CD8-positive, alpha-beta memory T cell (primary cell): ENCODE results near the gene AOAH. TPM values are rescaled to one million over a fixed set of nuclear protein-coding genes. Genes with fewer than 3 reads are reported as not detected.

Source experiments
- CTCF ChIA-PET: fragments of 350-600 bp; sonication (Branson Sonifier 250); formaldehyde crosslinking; loops from one replicate; lab custom pipeline; 2021; ENCODE audit warnings: antibody characterized with exemption; lab: Charles Lee
- POLR2A ChIA-PET: fragments of 350-600 bp; sonication (Branson Sonifier 250); formaldehyde crosslinking; loops from one replicate; lab custom pipeline; 2021; ENCODE audit warnings: antibody characterized with exemption; lab: Charles Lee
- DNase-seq, 5 donors: peaks; one replicate each; pipeline versions ENCODE4 v3.0.0 to v3.0.0-alpha.2; 2020 to 2022; ENCODE audit warnings: mixed read lengths in 1 of 5
- H3K27ac ChIP-seq: one replicate; pipeline ENCODE4 v1.7.0; 2013; ENCODE audit warnings: low read depth, mild to moderate bottlenecking, low read length, moderate library complexity
- H3K27me3 ChIP-seq: 2 replicates; pipeline ENCODE4 v1.7.0; 2013; ENCODE audit warnings: low read length, mild to moderate bottlenecking; ENCODE audit not compliant: insufficient read depth, poor library complexity, severe bottlenecking
- H3K36me3 ChIP-seq: 2 replicates; pipeline ENCODE4 v1.7.0; 2013; ENCODE audit warnings: mild to moderate bottlenecking, low read length, moderate library complexity; ENCODE audit not compliant: insufficient read depth
- H3K4me1 ChIP-seq: 2 replicates; pipeline ENCODE4 v1.7.0; 2013; ENCODE audit warnings: mild to moderate bottlenecking, low read length, moderate library complexity; ENCODE audit not compliant: insufficient read depth
- H3K4me3 ChIP-seq: 2 replicates; pipeline ENCODE4 v1.7.0; 2013; ENCODE audit warnings: mild to moderate bottlenecking, low read length
- H3K9me3 ChIP-seq: 2 replicates; pipeline ENCODE4 v1.7.0; 2013; ENCODE audit warnings: mild to moderate bottlenecking, low read length
- H3K27ac Mint-ChIP-seq, 8 donors: one replicate each; pipeline ENCODE4 v1.8.0; 2020 to 2021; ENCODE audit warnings: mixed read lengths in 8 of 8, mild to moderate bottlenecking in 6 of 8, inconsistent platforms in 3 of 8, moderate library complexity in 3 of 8
- H3K27me3 Mint-ChIP-seq, 2 donors: one replicate each; pipeline ENCODE4 v1.8.0; 2020 to 2021; ENCODE audit warnings: mixed read lengths in 2 of 2, mild to moderate bottlenecking in 1 of 2, moderate library complexity in 1 of 2
- H3K36me3 Mint-ChIP-seq, 3 donors: one replicate each; pipeline ENCODE4 v1.8.0; 2020 to 2021; ENCODE audit warnings: mixed read lengths in 3 of 3, inconsistent platforms in 1 of 3, mild to moderate bottlenecking in 1 of 3
- H3K4me1 Mint-ChIP-seq, 3 donors: one replicate each; pipeline ENCODE4 v1.8.0; 2020 to 2021; ENCODE audit warnings: mixed read lengths in 3 of 3, inconsistent platforms in 1 of 3, mild to moderate bottlenecking in 1 of 3
- H3K4me3 Mint-ChIP-seq, 7 donors: one replicate each; pipeline ENCODE4 v1.8.0; 2020 to 2021; ENCODE audit warnings: mixed read lengths in 7 of 7, mild to moderate bottlenecking in 6 of 7, moderate library complexity in 4 of 7, inconsistent platforms in 2 of 7
- H3K9me3 Mint-ChIP-seq, 5 donors: one replicate each; pipeline ENCODE4 v1.8.0; 2020 to 2022; ENCODE audit warnings: mixed read lengths in 5 of 5, mild to moderate bottlenecking in 3 of 5, moderate library complexity in 2 of 5, inconsistent platforms in 1 of 5
- polyA plus RNA-seq: library from polyadenylated mRNA; unstranded; fragments of 300-500 nt; fragmentation: Illumina TruSeq; gene quantifications from one replicate; pipeline ENCODE4 v1.2.3, GENCODE V29; 2021
- total RNA-seq, 2 experiments: library from RNA; stranded (reverse); gene quantifications; one replicate each; pipeline ENCODE4 v1.2.3, GENCODE V29; 2021

AOAH gene
- total and polyA plus RNA-seq, 3 experiments from 2014 or later, result 25.0 to 59.2 (median 26.4) TPM

DNA sequence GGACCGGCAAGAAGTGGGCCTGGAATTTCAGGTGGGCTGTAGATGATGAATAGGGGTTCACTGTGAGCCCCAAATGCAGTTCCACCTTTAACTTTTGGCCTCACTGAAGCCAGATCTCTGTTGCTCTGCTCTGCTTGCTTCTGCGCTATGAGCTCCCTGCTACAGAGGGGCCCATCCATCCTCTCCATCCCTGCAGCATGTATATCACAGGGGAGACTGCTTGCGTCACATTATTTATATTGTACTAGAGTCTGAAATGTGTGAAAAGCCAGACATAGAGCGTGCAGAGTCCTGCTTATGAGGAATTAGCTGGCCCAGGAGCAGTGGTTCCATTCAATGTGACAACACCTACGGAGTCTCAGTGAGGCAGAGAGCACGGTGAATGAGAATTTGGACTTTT, 69.9 kb downstream of the AOAH start:
- peak overlapping the region in 5 of 8 donors; percentile 8 to 73 (median 15) for H3K27ac Mint-ChIP-seq
- H3K27me3 Mint-ChIP-seq, result no peaks in the 10 kb centered on the region
- H3K4me1 Mint-ChIP-seq, result peaks cover 27 to 82% (median 76%) of the 10 kb centered on the region in 3 donors
- Histone ChIP-seq H3K36me3 (peaks cover 5% of the 10 kb centered on the region), H3K27me3 (no peaks in the 10 kb centered on the region), H3K4me3 (no peak overlapping the region), H3K9me3 (no peaks in the 10 kb centered on the region), H3K27ac (no peak overlapping the region), H3K4me1 (peaks cover 6% of the 10 kb centered on the region)
- CTCF ChIA-PET, result interaction anchor here (1.6 kb wide), 1 partner anchor 16 kb away, joined by 8 read pairs; no protein-coding TSS in a partner anchor
- peaks cover 15 to 63% (median 23%) of the 10 kb centered on the region in 3 donors for H3K36me3 Mint-ChIP-seq
- POLR2A ChIA-PET, result no interaction called here
- DNase-seq, result no peak
- no peak overlapping the region for H3K4me3 Mint-ChIP-seq
- peaks cover 0 to 2% (median 0%) of the 10 kb centered on the region in 5 donors for H3K9me3 Mint-ChIP-seq

- POLR2A ChIA-PET, result no interaction called here
- peaks cover 6% of the 10 kb centered on the region for H3K4me1 ChIP-seq
These were observed 70.5 kb downstream of the AOAH start for GRCh38 chr7:36653663-36654355.

DNA sequence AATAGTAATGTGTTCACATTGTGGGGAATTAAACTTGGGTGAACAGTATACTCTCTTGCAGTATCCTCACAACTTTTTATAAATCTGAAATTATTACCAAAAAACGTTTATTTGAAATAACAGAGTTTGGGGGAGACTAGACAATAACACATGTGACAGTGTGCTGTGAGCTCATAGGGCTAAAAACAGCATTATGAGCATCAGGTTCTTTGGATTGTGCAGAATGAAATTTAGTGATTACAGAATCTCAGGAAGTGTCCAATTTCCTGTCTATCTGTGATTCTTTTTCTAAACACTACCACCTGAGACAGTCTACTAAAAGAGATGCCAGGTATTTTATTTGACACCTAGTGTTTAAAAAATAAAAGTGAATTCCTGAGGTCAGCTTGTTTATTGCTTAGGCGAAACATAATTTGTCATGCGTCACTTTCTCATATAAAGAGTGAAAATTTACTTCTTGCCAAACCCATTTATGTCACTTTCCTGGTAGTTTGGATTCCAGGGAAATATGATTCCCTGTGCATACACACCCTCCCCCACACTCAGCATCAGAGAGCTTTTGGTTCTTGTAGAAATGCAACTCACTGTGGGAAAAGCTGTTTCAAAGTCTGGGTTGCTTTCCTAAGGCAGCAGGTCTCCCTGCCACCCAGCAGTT, 71.2 kb downstream of the AOAH start:
- no peak for DNase-seq
- Mint-ChIP-seq H3K4me3 (no peak overlapping the region), H3K36me3 (peaks cover 15 to 62% (median 21%) of the 10 kb centered on the region in 3 donors), H3K27ac (peak overlapping the region in 2 of 8 donors; percentile 29 to 43), H3K4me1 (peaks cover 20 to 70% (median 63%) of the 10 kb centered on the region in 3 donors), H3K9me3 (peaks cover 0 to 2% (median 0%) of the 10 kb centered on the region in 5 donors), H3K27me3 (no peaks in the 10 kb centered on the region)
- Histone ChIP-seq H3K4me3 (no peak overlapping the region), H3K36me3 (peaks cover 5% of the 10 kb centered on the region), H3K27ac (no peak overlapping the region), H3K4me1 (peaks cover 6% of the 10 kb centered on the region), H3K9me3 (no peaks in the 10 kb centered on the region), H3K27me3 (no peaks in the 10 kb centered on the region)
- CTCF ChIA-PET, result interaction anchor here (1.6 kb wide), 1 partner anchor 18 kb away, joined by 8 read pairs; no protein-coding TSS in a partner anchor
- POLR2A ChIA-PET, result no interaction called here

More at GRCh38 chr7:36653663-36654355, 70.5 kb downstream of the AOAH start:
- Mint-ChIP-seq H3K36me3 (peaks cover 15 to 64% (median 23%) of the 10 kb centered on the region in 3 donors), H3K27ac (peak overlapping the region in 5 of 8 donors; percentile 2 to 74 (median 72)), H3K27me3 (no peaks in the 10 kb centered on the region), H3K4me3 (no peak overlapping the region), H3K4me1 (peaks cover 24 to 77% (median 69%) of the 10 kb centered on the region in 3 donors), H3K9me3 (peaks cover 0 to 2% (median 0%) of the 10 kb centered on the region in 5 donors)
- CTCF ChIA-PET, result interaction anchor here (1.6 kb wide), 1 partner anchor 17 kb away, joined by 8 read pairs; no protein-coding TSS in a partner anchor
- H3K27me3 ChIP-seq, result no peaks in the 10 kb centered on the region
- H3K4me3 ChIP-seq, result no peak overlapping the region
- peaks cover 5% of the 10 kb centered on the region for H3K36me3 ChIP-seq
- H3K27ac ChIP-seq, result no peak overlapping the region
- no peak for DNase-seq
- H3K9me3 ChIP-seq, result no peaks in the 10 kb centered on the region

DNA sequence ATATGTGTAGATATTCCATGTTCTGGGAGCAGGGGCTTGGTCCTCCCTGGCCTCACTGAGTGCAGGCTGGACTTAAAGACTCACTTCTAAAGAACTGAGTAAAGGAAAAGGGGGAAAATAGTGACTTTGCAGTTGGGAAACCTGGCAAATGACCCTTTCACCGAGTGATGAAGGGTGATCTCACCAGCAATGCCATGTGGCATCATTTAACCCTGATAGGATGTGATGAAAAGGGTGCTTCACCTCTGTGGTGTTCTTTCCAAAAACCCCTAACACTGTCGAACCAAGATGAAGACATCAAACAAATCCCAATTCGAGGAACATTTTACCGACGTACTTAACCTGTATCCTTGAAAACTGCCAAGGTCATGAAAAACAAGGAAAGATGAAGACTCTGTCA, 71.9 kb downstream of the AOAH start:
- Mint-ChIP-seq H3K27me3 (no peaks in the 10 kb centered on the region), H3K9me3 (peaks cover 0 to 2% (median 0%) of the 10 kb centered on the region in 5 donors), H3K27ac (peak overlapping the region in 5 of 8 donors; percentile 11 to 87 (median 43)), H3K4me1 (peaks cover 16 to 67% (median 56%) of the 10 kb centered on the region in 3 donors), H3K4me3 (peak overlapping the region in 1 of 7 donors; percentile 6), H3K36me3 (peaks cover 17 to 62% (median 24%) of the 10 kb centered on the region in 3 donors)
- H3K4me3 ChIP-seq, result no peak overlapping the region
- H3K36me3 ChIP-seq, result peaks cover 5% of the 10 kb centered on the region
- H3K27me3 ChIP-seq, result no peaks in the 10 kb centered on the region
- ChIA-PET CTCF (no interaction called here), POLR2A (no interaction called here)
- no peak overlapping the region for H3K27ac ChIP-seq
- no peak for DNase-seq
- H3K9me3 ChIP-seq, result no peaks in the 10 kb centered on the region
- peaks cover 4% of the 10 kb centered on the region for H3K4me1 ChIP-seq

DNA sequence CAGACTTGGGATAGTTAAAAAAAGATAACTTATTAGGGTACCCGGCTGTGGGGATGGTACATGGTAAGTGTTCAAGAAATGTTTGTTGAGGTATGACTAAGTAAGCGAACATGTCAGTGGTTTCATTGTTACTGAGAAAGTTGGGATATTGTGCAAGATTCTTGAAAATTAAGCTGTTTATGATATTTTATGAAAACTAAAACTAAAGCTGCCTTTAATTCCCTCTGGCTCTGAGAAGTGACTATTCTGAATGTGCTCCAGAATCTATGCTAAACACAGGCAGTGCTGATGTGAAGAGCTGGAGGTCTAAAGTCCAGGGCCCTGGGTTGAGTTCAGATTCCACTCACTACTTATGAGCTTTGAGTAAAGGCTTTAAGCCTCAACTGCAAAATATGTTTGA, 72.9 kb downstream of the AOAH start:
- Histone ChIP-seq H3K9me3 (no peaks in the 10 kb centered on the region), H3K4me3 (no peak overlapping the region), H3K4me1 (no peaks in the 10 kb centered on the region), H3K27me3 (no peaks in the 10 kb centered on the region), H3K27ac (no peak overlapping the region), H3K36me3 (peaks cover 5% of the 10 kb centered on the region)
- Mint-ChIP-seq H3K36me3 (peaks cover 22 to 59% (median 25%) of the 10 kb centered on the region in 3 donors), H3K4me1 (peaks cover 14 to 67% (median 50%) of the 10 kb centered on the region in 3 donors), H3K9me3 (peaks cover 0 to 2% (median 0%) of the 10 kb centered on the region in 5 donors), H3K4me3 (no peak overlapping the region), H3K27me3 (no peaks in the 10 kb centered on the region), H3K27ac (peak overlapping the region in 4 of 8 donors; percentile 2 to 87 (median 76))
- ChIA-PET POLR2A (no interaction called here), CTCF (no interaction called here)
- DNase-seq, result no peak

- H3K36me3 Mint-ChIP-seq, result peaks cover 17 to 53% (median 21%) of the 10 kb centered on the region in 3 donors
- peaks cover 15 to 65% (median 50%) of the 10 kb centered on the region in 3 donors for H3K4me1 Mint-ChIP-seq
These were observed 73.5 kb downstream of the AOAH start for GRCh38 chr7:36650766-36651312.

GRCh38 chr7:36650320-36650719, 74.0 kb downstream of the AOAH start:
- ChIA-PET CTCF (no interaction called here), POLR2A (interaction anchor here (0.7 kb wide), 1 partner anchor 10 kb away, joined by 3 read pairs; no protein-coding TSS in a partner anchor)
- no peaks in the 10 kb centered on the region for H3K27me3 ChIP-seq
- Mint-ChIP-seq H3K27me3 (no peaks in the 10 kb centered on the region), H3K27ac (peak overlapping the region in 5 of 8 donors; percentile 60 to 85 (median 68)), H3K4me1 (peaks cover 17 to 65% (median 52%) of the 10 kb centered on the region in 3 donors), H3K36me3 (peaks cover 13 to 49% (median 18%) of the 10 kb centered on the region in 3 donors), H3K9me3 (peaks cover 0 to 2% (median 0%) of the 10 kb centered on the region in 5 donors), H3K4me3 (no peak overlapping the region)
- H3K9me3 ChIP-seq, result no peaks in the 10 kb centered on the region
- no peak overlapping the region for H3K4me3 ChIP-seq
- peaks cover 5% of the 10 kb centered on the region for H3K36me3 ChIP-seq
- no peak for DNase-seq
- no peak overlapping the region for H3K27ac ChIP-seq
- no peaks in the 10 kb centered on the region for H3K4me1 ChIP-seq

More at GRCh38 chr7:36650766-36651312, 73.5 kb downstream of the AOAH start:
- peak overlapping the region in 6 of 8 donors; percentile 38 to 85 (median 64) for H3K27ac Mint-ChIP-seq
- DNase-seq, result no peak
- peaks cover 0 to 2% (median 0%) of the 10 kb centered on the region in 5 donors for H3K9me3 Mint-ChIP-seq
- Histone ChIP-seq H3K4me1 (no peaks in the 10 kb centered on the region), H3K36me3 (peaks cover 5% of the 10 kb centered on the region), H3K27me3 (no peaks in the 10 kb centered on the region), H3K27ac (no peak overlapping the region), H3K4me3 (no peak overlapping the region), H3K9me3 (no peaks in the 10 kb centered on the region)
- ChIA-PET POLR2A (no interaction called here), CTCF (no interaction called here)
- no peak overlapping the region for H3K4me3 Mint-ChIP-seq
- no peaks in the 10 kb centered on the region for H3K27me3 Mint-ChIP-seq
